PFSK-1 (cell line): ENCODE data around the gene RPL10.

Experiments used
- FOXP2 ChIP-seq: optimal IDR thresholded peaks from 2 replicates; pipeline ENCODE3; 2011; ENCODE audit warnings: borderline replicate concordance, control low read depth, inconsistent platforms; ENCODE audit not compliant: insufficient read depth; ENCODE audit errors: extremely low read length, extremely low read depth
- POLR2AphosphoS5 ChIP-seq: IDR thresholded peaks from 2 replicates; pipeline ENCODE4 v1.6.1; 2012; ENCODE audit warnings: low read depth, mild to moderate bottlenecking, control low read depth, low read length, moderate library complexity
- REST ChIP-seq, 2 experiments: IDR thresholded peaks; 2 replicates each; pipeline versions ENCODE4 v1.6.1 to v1.8.0; 2011 to 2012; ENCODE audit warnings: low read depth in 2 of 2, low read length in 2 of 2, control low read depth in 1 of 2, inconsistent platforms in 1 of 2, mild to moderate bottlenecking in 1 of 2, moderate library complexity in 1 of 2; ENCODE audit not compliant: insufficient read depth in 1 of 2
- SIN3A ChIP-seq: IDR thresholded peaks from 2 replicates; pipeline ENCODE4 v1.6.1; 2012; ENCODE audit warnings: mild to moderate bottlenecking, low read length, moderate library complexity, borderline replicate concordance; ENCODE audit not compliant: insufficient read depth
- TAF1 ChIP-seq: IDR thresholded peaks from 2 replicates; pipeline ENCODE4 v1.6.1; 2012; ENCODE audit warnings: low read length, control low read depth, borderline replicate concordance; ENCODE audit not compliant: insufficient read depth

Gene RPL10

GRCh38 chrX:154419688-154420401, 21.7 kb downstream of the RPL10 start:
- TF ChIP-seq TAF1 (no peak), SIN3A (no peak), POLR2AphosphoS5 (no peak), FOXP2 (no peak), REST (IDR thresholded peaks at IDR 0.05; ENCODE audit: insufficient read depth in 1 of 2, low read depth in 2 of 2, low read length in 2 of 2) (no peak)

GRCh38 chrX:154420402-154420756, 22.2 kb downstream of the RPL10 start:
- TF ChIP-seq FOXP2, result no peak
- no peak for TF ChIP-seq REST (IDR thresholded peaks at IDR 0.05; ENCODE audit: insufficient read depth in 1 of 2, low read depth in 2 of 2, low read length in 2 of 2)
- no peak for TF ChIP-seq POLR2AphosphoS5
- no peak for TF ChIP-seq SIN3A
- TF ChIP-seq TAF1, result no peak

GRCh38 chrX:154426916-154427770, 29.0 kb downstream of the RPL10 start:
- no peak for TF ChIP-seq REST (IDR thresholded peaks at IDR 0.05; ENCODE audit: insufficient read depth in 1 of 2, low read depth in 2 of 2, low read length in 2 of 2)

- no peak for TF ChIP-seq REST (IDR thresholded peaks at IDR 0.05; ENCODE audit: insufficient read depth in 1 of 2, low read depth in 2 of 2, low read length in 2 of 2)
- peak; percentile 51 for TF ChIP-seq POLR2AphosphoS5
Measured at GRCh38 chrX:154428176-154429171, 30.3 kb downstream of the RPL10 start, which contains the start of gene ATP6AP1. Gene ATP6AP1, plus strand, starts transcription at chrX:154428677. Its CDS starts 16 bp downstream, at chrX:154428693.
